HEK293T (cell line): ENCODE measurements around the gene LRFN4.

Source experiments
- CTCF ChIA-PET: fragments of 350-600 bp; formaldehyde crosslinking; extraction: SDS; loops from one replicate; lab custom pipeline; 2021; ENCODE audit warnings: antibody characterized with exemption, inconsistent platforms; lab: Yijun Ruan, JAX
- POLR2A ChIA-PET: fragments of 350-600 bp; formaldehyde crosslinking; extraction: SDS; loops from one replicate; lab custom pipeline; 2020; ENCODE audit warnings: antibody characterized with exemption, inconsistent platforms; lab: Yijun Ruan, JAX
- DNase-seq: peaks from one replicate; pipeline ENCODE4 v3.0.0; 2012; ENCODE audit warnings: mixed read lengths; ENCODE audit errors: extremely low spot score
- ARNT ChIP-seq: fragments of 450-650 bp; IDR thresholded peaks from 2 replicates; pipeline ENCODE4 v1.6.1; 2017; ENCODE audit warnings: mild to moderate bottlenecking
- BHLHE40 ChIP-seq: fragments of 450-650 bp; IDR thresholded peaks from 2 replicates; pipeline ENCODE4 v1.6.1; 2016; ENCODE audit warnings: mild to moderate bottlenecking, moderate library complexity, borderline replicate concordance
- CTBP1 ChIP-seq: fragments of 450-650 bp; IDR thresholded peaks from 2 replicates; pipeline ENCODE4 v1.6.1; 2016; ENCODE audit warnings: borderline replicate concordance
- ELF4 ChIP-seq: fragments of 450-650 bp; IDR thresholded peaks from 2 replicates; pipeline ENCODE4 v1.6.1; 2017; ENCODE audit warnings: antibody characterized with exemption
- FOXA1 ChIP-seq: fragments of 450-650 bp; IDR thresholded peaks from 2 replicates; pipeline ENCODE4 v1.6.1; 2016; ENCODE audit warnings: mild to moderate bottlenecking
- FOXK2 ChIP-seq: fragments of 450-650 bp; IDR thresholded peaks from 2 replicates; pipeline ENCODE4 v1.6.1; 2016; ENCODE audit warnings: mild to moderate bottlenecking
- FOXM1 ChIP-seq: fragments of 450-650 bp; IDR thresholded peaks from 2 replicates; pipeline ENCODE4 v1.6.1; 2017; ENCODE audit warnings: mild to moderate bottlenecking, borderline replicate concordance
- HDGF ChIP-seq: fragments of 450-650 bp; IDR thresholded peaks from 2 replicates; pipeline ENCODE4 v1.6.1; 2017; ENCODE audit warnings: antibody characterized with exemption, borderline replicate concordance
- L3MBTL2 ChIP-seq: fragments of 450-650 bp; conservative IDR thresholded peaks from 2 replicates; pipeline ENCODE4 v1.6.1; 2016; ENCODE audit warnings: mild to moderate bottlenecking
- LEF1 ChIP-seq: fragments of 450-650 bp; IDR thresholded peaks from 2 replicates; pipeline ENCODE4 v1.6.1; 2017; ENCODE audit warnings: mild to moderate bottlenecking, borderline replicate concordance
- NFRKB ChIP-seq: fragments of 450-650 bp; IDR thresholded peaks from 2 replicates; pipeline ENCODE4 v1.6.1; 2016; ENCODE audit warnings: mild to moderate bottlenecking, moderate library complexity
- PKNOX1 ChIP-seq: fragments of 450-650 bp; IDR thresholded peaks from 2 replicates; pipeline ENCODE4 v1.6.1; 2016
- SP1 ChIP-seq: fragments of 450-650 bp; IDR thresholded peaks from 2 replicates; pipeline ENCODE4 v1.6.1; 2017
- SUZ12 ChIP-seq: fragments of 450-650 bp; IDR thresholded peaks from 2 replicates; pipeline ENCODE4 v1.6.1; 2016; ENCODE audit warnings: mild to moderate bottlenecking
- TARDBP ChIP-seq: fragments of 450-650 bp; IDR thresholded peaks from 2 replicates; pipeline ENCODE4 v1.6.1; 2016
- ZNF384 ChIP-seq: fragments of 450-650 bp; IDR thresholded peaks from 2 replicates; pipeline ENCODE4 v1.6.1; 2016

LRFN4 gene

GRCh38 chr11:66868726-66869566, 12.1 kb downstream of the LRFN4 start:
- DNase-seq, result peak; percentile 84

GRCh38 chr11:66869567-66869870, 12.7 kb downstream of the LRFN4 start:
- no peak for TF ChIP-seq ZNF384
- no peak for TF ChIP-seq SUZ12
- TF ChIP-seq HDGF, result no peak
- no peak for TF ChIP-seq BHLHE40
- TF ChIP-seq LEF1, result no peak
- TF ChIP-seq FOXM1, result no peak
- TF ChIP-seq SP1, result no peak
- no peak for TF ChIP-seq L3MBTL2
- no peak for TF ChIP-seq ARNT
- no peak for DNase-seq
- ChIA-PET CTCF (no interaction called here), POLR2A (interaction anchor here (1.1 kb wide), 1 partner anchor 26 kb away, joined by 4 read pairs; the partner anchor contains the start of gene RCE1)

More at GRCh38 chr11:66868726-66869566, 12.1 kb downstream of the LRFN4 start:
- ChIA-PET CTCF (no interaction called here), POLR2A (no interaction called here)
- TF ChIP-seq L3MBTL2, result no peak

- TF ChIP-seq FOXM1 (no peak), SUZ12 (no peak), FOXA1 (no peak), TARDBP (no peak), ZNF384 (no peak), CTBP1 (no peak), BHLHE40 (no peak), PKNOX1 (no peak), NFRKB (no peak), ELF4 (no peak), LEF1 (no peak), ARNT (no peak), SP1 (no peak), L3MBTL2 (no peak), HDGF (no peak), FOXK2 (no peak)
- ChIA-PET POLR2A (interaction anchor here (1.1 kb wide), 1 partner anchor 27 kb away, joined by 4 read pairs; the partner anchor contains the start of gene RCE1), CTCF (interaction anchor here (0.6 kb wide), 1 partner anchor 441 kb away, joined by 4 read pairs; no protein-coding TSS in a partner anchor)
- DNase-seq, result no peak
These were observed 13.3 kb downstream of the LRFN4 start for GRCh38 chr11:66870131-66870530.

GRCh38 chr11:66870616-66871520, 14.0 kb downstream of the LRFN4 start:
- ChIA-PET POLR2A (interaction anchor here (1.1 kb wide), 1 partner anchor 27 kb away, joined by 4 read pairs; the partner anchor contains the start of gene RCE1), CTCF (no interaction called here)
- TF ChIP-seq BHLHE40 (no peak), FOXM1 (no peak), FOXK2 (no peak), ELF4 (no peak), ARNT (no peak), HDGF (no peak), FOXA1 (no peak), LEF1 (no peak), TARDBP (no peak), NFRKB (no peak)
- DNase-seq, result no peak

- ChIA-PET POLR2A (no interaction called here), CTCF (interaction anchor here (0.7 kb wide), 1 partner anchor 13 kb away, joined by 4 read pairs; no protein-coding TSS in a partner anchor)
- no peak for DNase-seq
- TF ChIP-seq BHLHE40, result no peak
- TF ChIP-seq ZNF384, result no peak
- no peak for TF ChIP-seq L3MBTL2
- no peak for TF ChIP-seq ELF4
- TF ChIP-seq FOXA1, result no peak
- TF ChIP-seq HDGF, result no peak
- TF ChIP-seq SP1, result no peak
- TF ChIP-seq CTBP1, result no peak
- no peak for TF ChIP-seq SUZ12
- no peak for TF ChIP-seq ARNT
- no peak for TF ChIP-seq LEF1
- no peak for TF ChIP-seq PKNOX1
- TF ChIP-seq FOXK2, result no peak
- no peak for TF ChIP-seq FOXM1
- no peak for TF ChIP-seq NFRKB
- no peak for TF ChIP-seq TARDBP
These were observed 14.6 kb downstream of the LRFN4 start for GRCh38 chr11:66871521-66871901.

GRCh38 chr11:66874232-66874631, 17.4 kb downstream of the LRFN4 start:
- ChIA-PET CTCF (no interaction called here), POLR2A (no interaction called here)
- DNase-seq, result no peak
- TF ChIP-seq HDGF, result no peak
- no peak for TF ChIP-seq SP1
- no peak for TF ChIP-seq SUZ12
- no peak for TF ChIP-seq ELF4
- no peak for TF ChIP-seq TARDBP
- TF ChIP-seq LEF1, result no peak
- TF ChIP-seq BHLHE40, result no peak
- TF ChIP-seq ZNF384, result no peak
- no peak for TF ChIP-seq FOXK2
- no peak for TF ChIP-seq PKNOX1
- no peak for TF ChIP-seq L3MBTL2
